ENCODE data around the gene QPRT. TPM values are rescaled to one million over a fixed set of nuclear protein-coding genes. Genes with fewer than 3 reads are reported as not detected.
"Not testable (repeated sequence)": the region's sequence is repeated elsewhere in the genome, so short reads cannot be mapped to it uniquely, and the experiment has no call there.

QPRT gene
- total and polyA plus RNA-seq, 12 donors, result 48.8 to 325 (median 130) TPM

- DNase-seq, result no peak
- peaks cover 9% of the 10 kb centered on the region for H3K27me3 ChIP-seq
- intact Hi-C loops (cut with DNase I), result no loop called here
Observed at GRCh38 chr16:29730649-29731048, 51.7 kb downstream of the QPRT start.

GRCh38 chr16:29731768-29732601 lies 53.0 kb downstream of the QPRT start:
- intact Hi-C loops (cut with DNase I), result not testable (repeated sequence)

More at GRCh38 chr16:29730649-29731048, 51.7 kb downstream of the QPRT start:
- H3K4me1 ChIP-seq (replicated peaks in 1 of 2), result no peaks in the 10 kb centered on the region
- TF ChIP-seq POLR2A (IDR thresholded peaks at IDR 0.05), result no peak
- TF ChIP-seq CTCF (IDR thresholded peaks at IDR 0.05), result no peak
- H3K4me3 ChIP-seq, result no peak overlapping the region
- no peaks in the 10 kb centered on the region for H3K9me3 ChIP-seq (replicated peaks in 1 of 3)
- no peaks in the 10 kb centered on the region for H3K36me3 ChIP-seq (replicated peaks in 1 of 2)
- WGBS, 4 donors, result 58 to 62% (median 61%) methylated on average over 7 of the region's 7 CpGs
- no peak overlapping the region for H3K27ac ChIP-seq

GRCh38 chr16:29734786-29735185 lies 55.8 kb downstream of the QPRT start:
- no peaks in the 10 kb centered on the region for H3K36me3 ChIP-seq (replicated peaks in 1 of 2)
- peaks cover 9% of the 10 kb centered on the region for H3K27me3 ChIP-seq
- intact Hi-C loops (cut with DNase I), result no loop called here
- H3K27ac ChIP-seq, result no peak overlapping the region
- H3K4me1 ChIP-seq (replicated peaks in 1 of 2), result no peaks in the 10 kb centered on the region
- WGBS, 4 donors, result 36 to 71% (median 63%) methylated on average over 1 of the region's 1 CpG
- no peaks in the 10 kb centered on the region for H3K9me3 ChIP-seq (replicated peaks in 1 of 3)
- TF ChIP-seq POLR2A (IDR thresholded peaks at IDR 0.05) (no peak), CTCF (IDR thresholded peaks at IDR 0.05) (no peak)
- no peak for DNase-seq
- no peak overlapping the region for H3K4me3 ChIP-seq

More at GRCh38 chr16:29731768-29732601, 53.0 kb downstream of the QPRT start:
- H3K36me3 ChIP-seq (replicated peaks in 1 of 2); H3K4me1 ChIP-seq (replicated peaks in 1 of 2); H3K4me3 ChIP-seq; H3K27me3 ChIP-seq; H3K27ac ChIP-seq; DNase-seq; H3K9me3 ChIP-seq (replicated peaks in 1 of 3): not testable (repeated sequence)
- 75 to 83% (median 78%) methylated on average over 13 of the region's 13 CpGs for WGBS, 4 donors

- WGBS, 4 donors, result 30 to 59% (median 42%) methylated on average over 3 to 5 of the region's 5 CpGs
- H3K4me1 ChIP-seq (replicated peaks in 1 of 2), result no peaks in the 10 kb centered on the region
- intact Hi-C loops (cut with DNase I), result no loop called here
Observed at GRCh38 chr16:29736112-29736511, 57.1 kb downstream of the QPRT start.

More at GRCh38 chr16:29736112-29736511, 57.1 kb downstream of the QPRT start:
- no peak for TF ChIP-seq POLR2A (IDR thresholded peaks at IDR 0.05)
- no peak for TF ChIP-seq CTCF (IDR thresholded peaks at IDR 0.05)
- H3K4me3 ChIP-seq, result no peak overlapping the region
- no peaks in the 10 kb centered on the region for H3K9me3 ChIP-seq (replicated peaks in 1 of 3)
- H3K27me3 ChIP-seq, result peaks cover 9% of the 10 kb centered on the region
- H3K27ac ChIP-seq, result no peak overlapping the region
- H3K36me3 ChIP-seq (replicated peaks in 1 of 2), result no peaks in the 10 kb centered on the region
- DNase-seq, result no peak

Data from adrenal gland (tissue), 12 donors.